Measurements from ENCODE around the gene SHROOM3. TPM values are rescaled to one million over a fixed set of nuclear protein-coding genes. Genes with fewer than 3 reads are reported as not detected.

The SHROOM3 gene
- total and polyA plus RNA-seq, 2 of the 13 experiments (the other 11 are each of a cell fraction or from before 2014, with no cell fraction given), result 0.01 TPM; not detected in 1

- TF ChIP-seq UBTF (CRISPR knock-in tag; IDR thresholded peaks at IDR 0.05) (peak; percentile 77; the same call in 1 of the 2 replicates), ISX (CRISPR knock-in tag; conservative IDR thresholded peaks at IDR 0.05) (no peak), ZNF800 (CRISPR knock-in tag; IDR thresholded peaks at IDR 0.05) (peak; percentile 63; the same call in 1 of the 2 replicates), HMG20A (CRISPR knock-in tag; IDR thresholded peaks at IDR 0.05; ENCODE audit: borderline replicate concordance) (no peak), KLF11 (CRISPR knock-in tag; IDR thresholded peaks at IDR 0.05) (no peak), BCL6 (CRISPR knock-in tag; IDR thresholded peaks at IDR 0.05) (no peak), ZNF772 (CRISPR knock-in tag; IDR thresholded peaks at IDR 0.05) (no peak), ZNF282 (IDR thresholded peaks at IDR 0.05; ENCODE audit: partially characterized antibody) (no peak), ZNF512B (CRISPR knock-in tag; IDR thresholded peaks at IDR 0.05; ENCODE audit: borderline replicate concordance) (no peak), ZNF672 (CRISPR knock-in tag; IDR thresholded peaks at IDR 0.05) (no peak), FOSL2 (CRISPR knock-in tag; IDR thresholded peaks at IDR 0.05) (no peak), PAXIP1 (CRISPR knock-in tag; conservative IDR thresholded peaks at IDR 0.05) (no peak), ZFY (CRISPR knock-in tag; IDR thresholded peaks at IDR 0.05) (peak; percentile 43; the same call in 1 of the 2 replicates), ZNF143 (CRISPR knock-in tag; IDR thresholded peaks at IDR 0.05) (no peak)
These were observed 254.3 kb downstream of the SHROOM3 start (continued) for GRCh38 chr4:76689145-76689817.

Data from HepG2 (cell line).